Esophagus squamous epithelium (tissue), 4 donors: ENCODE measurements around the gene MROH2A.

Experiments used
- POLR2A ChIP-seq, 4 donors: fragments of 450-650 bp; IDR thresholded peaks; one replicate each; pipeline ENCODE4 v1.6.1; 2017; ENCODE audit warnings: antibody characterized with exemption in 4 of 4, mild to moderate bottlenecking in 4 of 4, moderate library complexity in 3 of 4
- TF ChIP-seq, protein P1 (sequence below), 6 experiments: fragments of 450-650 bp in 4 of 6; fragments of 200-600 bp in 2 of 6; sonication (generic) in 2 of 6; IDR thresholded peaks; one replicate each; pipeline ENCODE4 v1.5.1; 2016 to 2019; ENCODE audit warnings: antibody characterized with exemption in 6 of 6, mild to moderate bottlenecking in 4 of 6, moderate library complexity in 4 of 6

DNA sequence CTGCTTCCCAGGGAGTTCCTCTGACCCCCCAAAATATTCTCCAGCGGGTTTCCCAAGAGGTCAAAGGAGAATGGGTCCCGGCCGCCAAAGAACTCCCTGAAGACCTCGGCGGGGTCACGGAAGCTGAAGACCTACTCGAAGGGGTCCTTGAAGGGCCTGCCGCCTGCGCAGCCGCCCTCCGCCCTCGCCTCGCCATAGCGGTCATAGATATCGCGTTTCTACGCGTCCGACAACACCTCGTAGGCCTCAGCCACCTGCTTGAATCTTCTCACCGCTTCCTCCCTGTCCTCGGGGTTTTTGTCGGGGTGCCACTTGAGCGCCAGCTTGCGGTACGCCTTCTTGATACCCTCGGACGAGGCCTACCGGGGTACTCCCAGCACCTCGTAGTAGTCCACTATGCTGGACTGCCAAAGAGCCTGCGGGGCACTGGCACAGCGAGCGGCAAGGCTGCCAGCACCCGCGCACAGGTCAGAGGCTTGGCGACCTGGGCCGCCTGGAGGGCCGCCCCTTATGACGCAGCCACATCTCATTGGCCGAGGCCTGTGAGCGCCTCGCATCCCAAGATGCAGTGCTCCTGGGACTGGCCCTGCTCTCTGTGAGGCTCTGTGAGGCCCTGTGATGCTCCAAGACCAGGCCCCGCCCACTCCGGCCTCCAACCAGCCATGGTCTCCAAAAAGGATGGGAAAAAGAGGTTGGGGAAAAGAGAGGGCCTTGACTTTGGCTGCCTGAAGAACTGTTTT, 23.1 kb upstream of the MROH2A start:
- TF ChIP-seq, protein P1, sequence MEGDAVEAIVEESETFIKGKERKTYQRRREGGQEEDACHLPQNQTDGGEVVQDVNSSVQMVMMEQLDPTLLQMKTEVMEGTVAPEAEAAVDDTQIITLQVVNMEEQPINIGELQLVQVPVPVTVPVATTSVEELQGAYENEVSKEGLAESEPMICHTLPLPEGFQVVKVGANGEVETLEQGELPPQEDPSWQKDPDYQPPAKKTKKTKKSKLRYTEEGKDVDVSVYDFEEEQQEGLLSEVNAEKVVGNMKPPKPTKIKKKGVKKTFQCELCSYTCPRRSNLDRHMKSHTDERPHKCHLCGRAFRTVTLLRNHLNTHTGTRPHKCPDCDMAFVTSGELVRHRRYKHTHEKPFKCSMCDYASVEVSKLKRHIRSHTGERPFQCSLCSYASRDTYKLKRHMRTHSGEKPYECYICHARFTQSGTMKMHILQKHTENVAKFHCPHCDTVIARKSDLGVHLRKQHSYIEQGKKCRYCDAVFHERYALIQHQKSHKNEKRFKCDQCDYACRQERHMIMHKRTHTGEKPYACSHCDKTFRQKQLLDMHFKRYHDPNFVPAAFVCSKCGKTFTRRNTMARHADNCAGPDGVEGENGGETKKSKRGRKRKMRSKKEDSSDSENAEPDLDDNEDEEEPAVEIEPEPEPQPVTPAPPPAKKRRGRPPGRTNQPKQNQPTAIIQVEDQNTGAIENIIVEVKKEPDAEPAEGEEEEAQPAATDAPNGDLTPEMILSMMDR (IDR thresholded peaks at IDR 0.05) = no peak
- no peak for TF ChIP-seq POLR2A (IDR thresholded peaks at IDR 0.05)
